ENCODE results near the gene CXADR.

The CXADR gene

GRCh38 chr21:17532292-17532691 is 19.4 kb downstream of the CXADR start:
- H3K4me1 ChIP-seq (ENCODE audit: insufficient read depth, low read length, poor library complexity, severe bottlenecking) = peaks cover 11% of the 10 kb centered on the region
- H3K4me2 ChIP-seq (ENCODE audit: low read depth, low read length, poor library complexity, severe bottlenecking) = no peak overlapping the region
- H2AFZ ChIP-seq (ENCODE audit: low read length) = no peak overlapping the region
- no peaks in the 10 kb centered on the region for H3K27me3 ChIP-seq (ENCODE audit: insufficient read depth, low read length, poor library complexity, severe bottlenecking)
- H3K9me3 ChIP-seq (ENCODE audit: insufficient read depth, low read depth, low read length) = no peaks in the 10 kb centered on the region
- no peak overlapping the region for H3K9ac ChIP-seq (ENCODE audit: low read depth, low read length, poor library complexity, severe bottlenecking)
- no peaks in the 10 kb centered on the region for H3F3A ChIP-seq (ENCODE audit: low read depth)
- no peaks in the 10 kb centered on the region for H3K79me2 ChIP-seq (ENCODE audit: insufficient read depth, low read length)
- TF ChIP-seq EZH2phosphoT487 (IDR thresholded peaks at IDR 0.05; ENCODE audit: borderline replicate concordance) (no peak), CTCF (conservative IDR thresholded peaks at IDR 0.05; ENCODE audit: low read length) (no peak)
- H3K36me3 ChIP-seq (ENCODE audit: insufficient read depth, low read length) = no peaks in the 10 kb centered on the region
- H4K20me1 ChIP-seq (ENCODE audit: insufficient read depth, low read length, poor library complexity, severe bottlenecking) = no peaks in the 10 kb centered on the region
- H3K9me2 ChIP-seq (replicated peaks; ENCODE audit: low read depth, low read length) = no peaks in the 10 kb centered on the region
- H3K4me3 ChIP-seq (ENCODE audit: low read length, poor library complexity, severe bottlenecking) = no peak overlapping the region

- TF ChIP-seq CTCF (conservative IDR thresholded peaks at IDR 0.05; ENCODE audit: low read length) (no peak), EZH2phosphoT487 (IDR thresholded peaks at IDR 0.05; ENCODE audit: borderline replicate concordance) (no peak)
- H3K9me2 ChIP-seq (replicated peaks; ENCODE audit: low read depth, low read length) = no peaks in the 10 kb centered on the region
- H3F3A ChIP-seq (ENCODE audit: low read depth) = no peaks in the 10 kb centered on the region
- no peaks in the 10 kb centered on the region for H3K36me3 ChIP-seq (ENCODE audit: insufficient read depth, low read length)
- no peak overlapping the region for H2AFZ ChIP-seq (ENCODE audit: low read length)
- H3K27me3 ChIP-seq (ENCODE audit: insufficient read depth, low read length, poor library complexity, severe bottlenecking) = no peaks in the 10 kb centered on the region
- peaks cover 16% of the 10 kb centered on the region for H3K4me1 ChIP-seq (ENCODE audit: insufficient read depth, low read length, poor library complexity, severe bottlenecking)
- no peaks in the 10 kb centered on the region for H3K79me2 ChIP-seq (ENCODE audit: insufficient read depth, low read length)
- no peaks in the 10 kb centered on the region for H4K20me1 ChIP-seq (ENCODE audit: insufficient read depth, low read length, poor library complexity, severe bottlenecking)
- no peak overlapping the region for H3K9ac ChIP-seq (ENCODE audit: low read depth, low read length, poor library complexity, severe bottlenecking)
- peak overlapping the region; percentile 13 for H3K4me2 ChIP-seq (ENCODE audit: low read depth, low read length, poor library complexity, severe bottlenecking)
- H3K4me3 ChIP-seq (ENCODE audit: low read length, poor library complexity, severe bottlenecking) = no peak overlapping the region
- no peaks in the 10 kb centered on the region for H3K9me3 ChIP-seq (ENCODE audit: insufficient read depth, low read depth, low read length)
These were observed 23.5 kb downstream of the CXADR start for GRCh38 chr21:17536381-17536780.

GRCh38 chr21:17537299-17537698 is 24.5 kb downstream of the CXADR start:
- Histone ChIP-seq H3K9me2 (replicated peaks; ENCODE audit: low read depth, low read length) (no peaks in the 10 kb centered on the region), H3K9ac (ENCODE audit: low read depth, low read length, poor library complexity, severe bottlenecking) (no peak overlapping the region), H3F3A (ENCODE audit: low read depth) (no peaks in the 10 kb centered on the region), H3K4me2 (ENCODE audit: low read depth, low read length, poor library complexity, severe bottlenecking) (peak overlapping the region; percentile 13), H4K20me1 (ENCODE audit: insufficient read depth, low read length, poor library complexity, severe bottlenecking) (no peaks in the 10 kb centered on the region), H3K79me2 (ENCODE audit: insufficient read depth, low read length) (no peaks in the 10 kb centered on the region), H2AFZ (ENCODE audit: low read length) (no peak overlapping the region), H3K36me3 (ENCODE audit: insufficient read depth, low read length) (no peaks in the 10 kb centered on the region), H3K9me3 (ENCODE audit: insufficient read depth, low read depth, low read length) (no peaks in the 10 kb centered on the region), H3K4me1 (ENCODE audit: insufficient read depth, low read length, poor library complexity, severe bottlenecking) (peaks cover 16% of the 10 kb centered on the region), H3K27me3 (ENCODE audit: insufficient read depth, low read length, poor library complexity, severe bottlenecking) (no peaks in the 10 kb centered on the region), H3K4me3 (ENCODE audit: low read length, poor library complexity, severe bottlenecking) (no peak overlapping the region)
- TF ChIP-seq CTCF (conservative IDR thresholded peaks at IDR 0.05; ENCODE audit: low read length) = no peak
- no peak for TF ChIP-seq EZH2phosphoT487 (IDR thresholded peaks at IDR 0.05; ENCODE audit: borderline replicate concordance)
